WTC11 (cell line): ENCODE data around the gene AMIGO1. TPM values are rescaled to one million over a fixed set of nuclear protein-coding genes. Genes with fewer than 3 reads are reported as not detected.

ENCODE experiments used
- ATAC-seq: fragments of 200-7000 bp; cut with Tn5 transposase; 2 replicates; pipeline ENCODE4 v1.10.0; 2021; ENCODE audit warnings: mild to moderate bottlenecking, moderate library complexity
- CTCF ChIA-PET: fragments of 300-600 bp; sonication (Branson Sonifier 250); formaldehyde crosslinking; loops from one replicate; lab custom pipeline; 2021; ENCODE audit warnings: antibody characterized with exemption; lab: Charles Lee
- POLR2A ChIA-PET: fragments of 350-600 bp; sonication (Branson Sonifier 250); formaldehyde crosslinking; loops from one replicate; lab custom pipeline; 2021; ENCODE audit warnings: antibody characterized with exemption; lab: Charles Lee
- DNase-seq: peaks from one replicate; pipeline ENCODE4 v3.0.0; 2021; ENCODE audit warnings: low spot score
- H3K27ac Mint-ChIP-seq: 2 replicates; pipeline ENCODE4 v1.8.0; 2021; ENCODE audit warnings: mixed read lengths
- H3K27me3 Mint-ChIP-seq: 2 replicates; pipeline ENCODE4 v1.8.0; 2021; ENCODE audit warnings: low read depth, mild to moderate bottlenecking, moderate library complexity, mixed read lengths
- H3K36me3 Mint-ChIP-seq: 2 replicates; pipeline ENCODE4 v1.8.0; 2021; ENCODE audit warnings: mixed read lengths
- H3K4me1 Mint-ChIP-seq: 2 replicates; pipeline ENCODE4 v1.8.0; 2022; ENCODE audit warnings: mixed read lengths
- H3K4me3 Mint-ChIP-seq: 2 replicates; pipeline ENCODE4 v1.8.0; 2021; ENCODE audit warnings: mild to moderate bottlenecking, moderate library complexity, mixed read lengths
- H3K9me3 Mint-ChIP-seq: 2 replicates; pipeline ENCODE4 v1.8.0; 2021; ENCODE audit warnings: mixed read lengths
- CBFB ChIP-seq: sonication (generic); formaldehyde crosslinking; IDR thresholded peaks from 2 replicates; pipeline ENCODE4 v1.8.1; 2022; ENCODE audit warnings: mild to moderate bottlenecking, low read depth, missing genetic modification reagents
- CTCF ChIP-seq: fragments of 200-600 bp; IDR thresholded peaks from 2 replicates; pipeline ENCODE4 v1.8.0; 2022; ENCODE audit warnings: antibody characterized with exemption
- ELF4 ChIP-seq: sonication (generic); formaldehyde crosslinking; IDR thresholded peaks from 2 replicates; pipeline ENCODE4 v1.8.1; 2022; ENCODE audit warnings: low read depth, mild to moderate bottlenecking, moderate library complexity, missing genetic modification reagents
- FOXJ3 ChIP-seq: sonication (generic); formaldehyde crosslinking; IDR thresholded peaks from 2 replicates; pipeline ENCODE4 v1.9.0; 2021; ENCODE audit warnings: missing genetic modification reagents, mild to moderate bottlenecking, borderline replicate concordance
- FOXP1 ChIP-seq: sonication (generic); formaldehyde crosslinking; IDR thresholded peaks from 2 replicates; pipeline ENCODE4 v1.8.0; 2022; ENCODE audit warnings: missing genetic modification reagents, mild to moderate bottlenecking, moderate library complexity, borderline replicate concordance
- GRHL2 ChIP-seq: fragments of 250-450 bp; sonication (Bioruptor Pico); IDR thresholded peaks from 2 replicates; pipeline ENCODE4 v1.8.0; 2022; ENCODE audit warnings: mild to moderate bottlenecking, moderate library complexity; ENCODE audit not compliant: insufficient replicate concordance, severe bottlenecking
- HMGXB4 ChIP-seq: sonication (generic); formaldehyde crosslinking; IDR thresholded peaks from 2 replicates; pipeline ENCODE4 v1.8.1; 2023; ENCODE audit warnings: mild to moderate bottlenecking, moderate library complexity, missing genetic modification reagents
- JAZF1 ChIP-seq: fragments of 250-450 bp; sonication (Bioruptor Pico); IDR thresholded peaks from 2 replicates; pipeline ENCODE4 v1.9.0; 2021; ENCODE audit warnings: moderate library complexity, mild to moderate bottlenecking, inconsistent platforms
- JUN ChIP-seq: sonication (generic); formaldehyde crosslinking; IDR thresholded peaks from 2 replicates; pipeline ENCODE4 v1.8.0; 2023; ENCODE audit warnings: mild to moderate bottlenecking, missing genetic modification reagents
- KAT7 ChIP-seq: sonication (generic); formaldehyde crosslinking; IDR thresholded peaks from 2 replicates; pipeline ENCODE4 v1.8.1; 2023; ENCODE audit warnings: missing genetic modification reagents, mild to moderate bottlenecking, borderline replicate concordance
- SMAD4 ChIP-seq: sonication (generic); formaldehyde crosslinking; IDR thresholded peaks from 2 replicates; pipeline ENCODE4 v1.8.0; 2022; ENCODE audit warnings: mild to moderate bottlenecking, missing genetic modification reagents
- TEAD1 ChIP-seq: sonication (generic); formaldehyde crosslinking; IDR thresholded peaks from 2 replicates; pipeline ENCODE4 v1.8.0; 2022; ENCODE audit warnings: mild to moderate bottlenecking, missing genetic modification reagents
- USF1 ChIP-seq: sonication (generic); formaldehyde crosslinking; IDR thresholded peaks from 2 replicates; pipeline ENCODE4 v1.8.0; 2022; ENCODE audit warnings: mild to moderate bottlenecking, missing genetic modification reagents
- ZMAT4 ChIP-seq: fragments of 250-450 bp; sonication (Bioruptor Pico); IDR thresholded peaks from 2 replicates; pipeline ENCODE4 v1.9.0; 2021; ENCODE audit warnings: mild to moderate bottlenecking
- ZNF232 ChIP-seq: sonication (generic); formaldehyde crosslinking; IDR thresholded peaks from 2 replicates; pipeline ENCODE4 v1.8.0; 2022; ENCODE audit warnings: mild to moderate bottlenecking, missing genetic modification reagents
- ZNF671 ChIP-seq: fragments of 250-450 bp; sonication (Bioruptor Pico); IDR thresholded peaks from 2 replicates; pipeline ENCODE4 v1.8.0; 2021; ENCODE audit warnings: mild to moderate bottlenecking
- total RNA-seq: library from RNA; stranded (reverse); gene quantifications from 3 replicates; pipeline ENCODE4 v1.2.3, GENCODE V29; 2021
- TF ChIP-seq, protein P1 (sequence below): sonication (generic); formaldehyde crosslinking; IDR thresholded peaks from 2 replicates; pipeline ENCODE4 v1.8.0; 2023; ENCODE audit warnings: missing genetic modification reagents
- TF ChIP-seq, protein P2 (sequence below): sonication (generic); formaldehyde crosslinking; IDR thresholded peaks from 2 replicates; pipeline ENCODE4 v1.8.0; 2022; ENCODE audit warnings: mild to moderate bottlenecking, missing genetic modification reagents
- TF ChIP-seq, protein P3 (sequence below): sonication (generic); formaldehyde crosslinking; IDR thresholded peaks from 2 replicates; pipeline ENCODE4 v1.8.1; 2023; ENCODE audit warnings: mild to moderate bottlenecking, missing genetic modification reagents
- TF ChIP-seq, protein P4 (sequence below): fragments of 250-450 bp; sonication (Bioruptor Pico); IDR thresholded peaks from 2 replicates; pipeline ENCODE4 v1.9.0; 2021; ENCODE audit warnings: moderate library complexity, mild to moderate bottlenecking, inconsistent platforms, borderline replicate concordance

Gene AMIGO1
- total RNA-seq, 1 experiment from 2014 or later, result 2.4 TPM

DNA sequence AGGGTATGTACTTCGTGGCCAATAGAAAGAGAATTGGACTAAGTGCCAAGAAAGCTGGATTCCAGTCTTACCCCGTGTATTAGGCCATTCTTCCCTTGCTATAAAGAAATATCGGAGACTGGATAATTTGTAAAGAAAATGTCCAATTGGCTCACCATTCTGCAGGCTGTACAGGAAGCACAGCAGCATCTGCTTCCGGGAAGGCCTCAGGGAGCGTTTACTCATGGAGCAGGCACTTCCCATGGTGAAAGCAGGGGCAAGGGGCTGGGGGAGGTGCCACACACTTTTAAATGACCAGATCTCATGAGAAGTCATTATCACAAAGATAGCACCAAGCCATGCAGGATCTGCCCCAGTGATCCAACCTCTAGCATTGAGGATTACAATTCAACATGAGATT, 7.8 kb upstream of the AMIGO1 start (continued):
- TF ChIP-seq HMGXB4 (CRISPR knock-in tag) (no peak), ZMAT4 (CRISPR knock-in tag) (no peak), CBFB (no peak), FOXJ3 (CRISPR knock-in tag) (no peak), USF1 (no peak)
- TF ChIP-seq, protein P1, sequence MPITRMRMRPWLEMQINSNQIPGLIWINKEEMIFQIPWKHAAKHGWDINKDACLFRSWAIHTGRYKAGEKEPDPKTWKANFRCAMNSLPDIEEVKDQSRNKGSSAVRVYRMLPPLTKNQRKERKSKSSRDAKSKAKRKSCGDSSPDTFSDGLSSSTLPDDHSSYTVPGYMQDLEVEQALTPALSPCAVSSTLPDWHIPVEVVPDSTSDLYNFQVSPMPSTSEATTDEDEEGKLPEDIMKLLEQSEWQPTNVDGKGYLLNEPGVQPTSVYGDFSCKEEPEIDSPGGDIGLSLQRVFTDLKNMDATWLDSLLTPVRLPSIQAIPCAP (CRISPR knock-in tag), result no peak
- TF ChIP-seq, protein P2, sequence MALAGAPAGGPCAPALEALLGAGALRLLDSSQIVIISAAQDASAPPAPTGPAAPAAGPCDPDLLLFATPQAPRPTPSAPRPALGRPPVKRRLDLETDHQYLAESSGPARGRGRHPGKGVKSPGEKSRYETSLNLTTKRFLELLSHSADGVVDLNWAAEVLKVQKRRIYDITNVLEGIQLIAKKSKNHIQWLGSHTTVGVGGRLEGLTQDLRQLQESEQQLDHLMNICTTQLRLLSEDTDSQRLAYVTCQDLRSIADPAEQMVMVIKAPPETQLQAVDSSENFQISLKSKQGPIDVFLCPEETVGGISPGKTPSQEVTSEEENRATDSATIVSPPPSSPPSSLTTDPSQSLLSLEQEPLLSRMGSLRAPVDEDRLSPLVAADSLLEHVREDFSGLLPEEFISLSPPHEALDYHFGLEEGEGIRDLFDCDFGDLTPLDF (CRISPR knock-in tag), result no peak
- TF ChIP-seq, all 79 proteins: peak for 0

DNA sequence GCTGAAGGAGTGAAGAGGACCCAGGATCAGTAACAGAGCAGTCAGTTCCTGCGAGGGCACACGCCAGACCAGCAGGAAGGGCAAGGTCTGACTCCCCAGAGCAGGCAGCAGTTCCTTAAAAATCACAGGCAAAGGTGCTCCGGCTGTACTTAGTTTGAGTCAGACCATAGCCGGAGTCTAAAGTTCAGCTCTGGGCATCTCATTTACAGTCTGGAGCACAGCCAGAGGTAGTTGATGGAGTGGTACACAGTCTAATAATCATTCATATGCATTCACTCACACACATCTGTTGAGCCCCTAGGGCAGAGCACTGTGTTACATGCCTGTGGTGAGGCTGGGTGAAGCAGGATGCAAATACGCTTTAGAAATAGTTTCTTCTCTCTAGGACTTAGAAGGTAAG, 7.3 kb upstream of the AMIGO1 start:
- Mint-ChIP-seq H3K27me3 (peaks cover 12% of the 10 kb centered on the region), H3K36me3 (no peaks in the 10 kb centered on the region), H3K4me1 (no peaks in the 10 kb centered on the region), H3K27ac (no peak overlapping the region), H3K4me3 (no peak overlapping the region), H3K9me3 (no peaks in the 10 kb centered on the region)
- ATAC-seq, result no peak
- POLR2A ChIA-PET, result no interaction called here
- TF ChIP-seq KAT7 (CRISPR knock-in tag), result no peak
- TF ChIP-seq FOXP1 (CRISPR knock-in tag), result no peak
- no peak for TF ChIP-seq CTCF
- no peak for TF ChIP-seq JAZF1 (CRISPR knock-in tag)
- TF ChIP-seq GRHL2 (CRISPR knock-in tag), result no peak
- TF ChIP-seq, protein P3, sequence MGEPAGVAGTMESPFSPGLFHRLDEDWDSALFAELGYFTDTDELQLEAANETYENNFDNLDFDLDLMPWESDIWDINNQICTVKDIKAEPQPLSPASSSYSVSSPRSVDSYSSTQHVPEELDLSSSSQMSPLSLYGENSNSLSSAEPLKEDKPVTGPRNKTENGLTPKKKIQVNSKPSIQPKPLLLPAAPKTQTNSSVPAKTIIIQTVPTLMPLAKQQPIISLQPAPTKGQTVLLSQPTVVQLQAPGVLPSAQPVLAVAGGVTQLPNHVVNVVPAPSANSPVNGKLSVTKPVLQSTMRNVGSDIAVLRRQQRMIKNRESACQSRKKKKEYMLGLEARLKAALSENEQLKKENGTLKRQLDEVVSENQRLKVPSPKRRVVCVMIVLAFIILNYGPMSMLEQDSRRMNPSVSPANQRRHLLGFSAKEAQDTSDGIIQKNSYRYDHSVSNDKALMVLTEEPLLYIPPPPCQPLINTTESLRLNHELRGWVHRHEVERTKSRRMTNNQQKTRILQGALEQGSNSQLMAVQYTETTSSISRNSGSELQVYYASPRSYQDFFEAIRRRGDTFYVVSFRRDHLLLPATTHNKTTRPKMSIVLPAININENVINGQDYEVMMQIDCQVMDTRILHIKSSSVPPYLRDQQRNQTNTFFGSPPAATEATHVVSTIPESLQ (CRISPR knock-in tag), result no peak
- no peak for TF ChIP-seq SMAD4 (CRISPR knock-in tag)
- no peak for TF ChIP-seq TEAD1 (CRISPR knock-in tag)
- TF ChIP-seq USF1, result no peak
- TF ChIP-seq CBFB, result no peak
- no peak for TF ChIP-seq ELF4
- TF ChIP-seq, protein P4, sequence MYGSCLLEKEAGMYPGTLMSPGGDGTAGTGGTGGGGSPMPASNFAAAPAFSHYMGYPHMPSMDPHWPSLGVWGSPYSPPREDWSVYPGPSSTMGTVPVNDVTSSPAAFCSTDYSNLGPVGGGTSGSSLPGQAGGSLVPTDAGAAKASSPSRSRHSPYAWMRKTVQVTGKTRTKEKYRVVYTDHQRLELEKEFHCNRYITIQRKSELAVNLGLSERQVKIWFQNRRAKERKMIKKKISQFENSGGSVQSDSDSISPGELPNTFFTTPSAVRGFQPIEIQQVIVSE (CRISPR knock-in tag), result no peak
- no peak for TF ChIP-seq ZNF671
- no peak for TF ChIP-seq ZNF232
- TF ChIP-seq JUN, result no peak
- DNase-seq, result no peak
- CTCF ChIA-PET, result interaction anchor here (1.0 to 5.6 kb wide), 4 partner anchors 15 to 23 kb away, joined by 4 to 56 read pairs (median 15); partner anchors contain the start of gene CYB561D1
